Thyroid gland (tissue), 4 donors: ENCODE results near the gene MARCHF11. TPM values are rescaled to one million over a fixed set of nuclear protein-coding genes. Genes with fewer than 3 reads are reported as not detected.

Source experiments
- DNase-seq, 2 donors: peaks; one replicate each; pipeline ENCODE4 v3.0.0-alpha.2; 2019
- H3K27ac ChIP-seq, 3 donors: fragments of 200-600 bp; sonication (generic); 1 replicate in 2 of 3; 2 replicates in 1 of 3; pipeline ENCODE4 v1.5.1; 2016 to 2019; ENCODE audit warnings: mild to moderate bottlenecking in 1 of 3, moderate library complexity in 1 of 3
- H3K27me3 ChIP-seq: fragments of 200-600 bp; sonication (generic); one replicate; pipeline ENCODE4 v1.5.1; 2019
- H3K36me3 ChIP-seq, 2 donors: fragments of 200-600 bp; sonication (generic); one replicate each; pipeline ENCODE4 v1.5.1; 2016 to 2019
- H3K4me1 ChIP-seq, 2 donors: fragments of 200-600 bp; sonication (generic); one replicate each; pipeline ENCODE4 v1.5.1; 2017 to 2019
- H3K4me3 ChIP-seq, 3 donors: fragments of 200-600 bp; sonication (generic); replicated peaks in 1 of 3; 1 replicate in 2 of 3; 2 replicates in 1 of 3; pipeline ENCODE4 v1.5.1; 2016; ENCODE audit warnings: mild to moderate bottlenecking in 1 of 3
- H3K9me3 ChIP-seq: fragments of 200-600 bp; sonication (generic); one replicate; pipeline ENCODE4 v1.5.1; 2017
- CTCF ChIP-seq, 6 experiments: fragments of 200-600 bp in 3 of 6; fragments of 450-650 bp in 3 of 6; sonication (generic) in 3 of 6; IDR thresholded peaks; one replicate each; pipeline ENCODE4 v1.5.1; 2016 to 2019; ENCODE audit warnings: antibody characterized with exemption in 6 of 6, mild to moderate bottlenecking in 2 of 6, inconsistent platforms in 1 of 6, moderate library complexity in 1 of 6
- POLR2A ChIP-seq, 2 donors: fragments of 450-650 bp; IDR thresholded peaks; one replicate each; pipeline ENCODE4 v1.6.1; 2017; ENCODE audit warnings: antibody characterized with exemption in 2 of 2, mild to moderate bottlenecking in 2 of 2, moderate library complexity in 1 of 2
- WGBS, 2 donors: methylation state at CpG; one replicate each; pipeline ENCODE4 v1.1.5; 2017; 5-methylcytosine and 5-hydroxymethylcytosine counted together
- intact Hi-C: fragments of 100-400 bp; cut with DNase I; formaldehyde crosslinking; loops from one replicate; pipeline ENCODE4 v1.15.1; 2023
- total RNA-seq, 4 donors: library from RNA; depleted of rRNA; stranded (reverse); fragments of >200 nt; gene quantifications; one replicate each; pipeline ENCODE4 v1.2.3, GENCODE V29; 2016

The MARCHF11 gene
- total RNA-seq, 4 donors from 2014 or later: 0.27 TPM; not detected in 3

GRCh38 chr5:16143361-16144049, 36.1 kb downstream of the MARCHF11 start:
- 69 to 71% methylated on average over 5 of the region's 5 CpGs for WGBS, 2 donors
- TF ChIP-seq POLR2A (IDR thresholded peaks at IDR 0.05) (no peak), CTCF (IDR thresholded peaks at IDR 0.05) (no peak)
- intact Hi-C loops: no loop called here

GRCh38 chr5:16140944-16141343, 38.6 kb downstream of the MARCHF11 start:
- Histone ChIP-seq H3K27ac (no peak overlapping the region), H3K36me3 (no peaks in the 10 kb centered on the region), H3K27me3 (no peaks in the 10 kb centered on the region), H3K4me1 (no peaks in the 10 kb centered on the region), H3K9me3 (no peaks in the 10 kb centered on the region), H3K4me3 (no peak overlapping the region)
- TF ChIP-seq CTCF (IDR thresholded peaks at IDR 0.05): no peak
- no peak for TF ChIP-seq POLR2A (IDR thresholded peaks at IDR 0.05)
- WGBS, 2 donors: 69 to 75% methylated on average over 4 of the region's 4 CpGs
- DNase-seq: no peak
- intact Hi-C loops: no loop called here

More at GRCh38 chr5:16143361-16144049, 36.1 kb downstream of the MARCHF11 start:
- H3K4me3 ChIP-seq: no peak overlapping the region
- H3K27me3 ChIP-seq: no peaks in the 10 kb centered on the region
- no peak for DNase-seq
- H3K36me3 ChIP-seq: no peaks in the 10 kb centered on the region
- H3K4me1 ChIP-seq: no peaks in the 10 kb centered on the region
- no peak overlapping the region for H3K27ac ChIP-seq
- H3K9me3 ChIP-seq: no peaks in the 10 kb centered on the region

- 75 to 77% methylated on average over 3 of the region's 3 CpGs for WGBS, 2 donors
- no peaks in the 10 kb centered on the region for H3K27me3 ChIP-seq
- no peak overlapping the region for H3K27ac ChIP-seq
- TF ChIP-seq POLR2A (IDR thresholded peaks at IDR 0.05) (no peak), CTCF (IDR thresholded peaks at IDR 0.05) (no peak)
- no peaks in the 10 kb centered on the region for H3K9me3 ChIP-seq
- no peaks in the 10 kb centered on the region for H3K36me3 ChIP-seq
- intact Hi-C loops: no loop called here
- no peaks in the 10 kb centered on the region for H3K4me1 ChIP-seq
- DNase-seq: no peak
- no peak overlapping the region for H3K4me3 ChIP-seq
Observed at GRCh38 chr5:16140417-16140816, 39.2 kb downstream of the MARCHF11 start.

GRCh38 chr5:16137177-16137576, 42.4 kb downstream of the MARCHF11 start:
- Histone ChIP-seq H3K27me3 (no peaks in the 10 kb centered on the region), H3K27ac (no peak overlapping the region)
- DNase-seq: no peak

More at GRCh38 chr5:16137177-16137576, 42.4 kb downstream of the MARCHF11 start:
- H3K4me1 ChIP-seq: no peaks in the 10 kb centered on the region
- no peaks in the 10 kb centered on the region for H3K36me3 ChIP-seq
- intact Hi-C loops: no loop called here
- H3K4me3 ChIP-seq: no peak overlapping the region
- no peaks in the 10 kb centered on the region for H3K9me3 ChIP-seq
- TF ChIP-seq POLR2A (IDR thresholded peaks at IDR 0.05) (no peak), CTCF (IDR thresholded peaks at IDR 0.05) (no peak)
